ENCODE results near the gene CYP27B1.
"Not testable (repeated sequence)": the region's sequence is repeated elsewhere in the genome, so short reads cannot be mapped to it uniquely, and the experiment has no call there.

Gene CYP27B1

DNA sequence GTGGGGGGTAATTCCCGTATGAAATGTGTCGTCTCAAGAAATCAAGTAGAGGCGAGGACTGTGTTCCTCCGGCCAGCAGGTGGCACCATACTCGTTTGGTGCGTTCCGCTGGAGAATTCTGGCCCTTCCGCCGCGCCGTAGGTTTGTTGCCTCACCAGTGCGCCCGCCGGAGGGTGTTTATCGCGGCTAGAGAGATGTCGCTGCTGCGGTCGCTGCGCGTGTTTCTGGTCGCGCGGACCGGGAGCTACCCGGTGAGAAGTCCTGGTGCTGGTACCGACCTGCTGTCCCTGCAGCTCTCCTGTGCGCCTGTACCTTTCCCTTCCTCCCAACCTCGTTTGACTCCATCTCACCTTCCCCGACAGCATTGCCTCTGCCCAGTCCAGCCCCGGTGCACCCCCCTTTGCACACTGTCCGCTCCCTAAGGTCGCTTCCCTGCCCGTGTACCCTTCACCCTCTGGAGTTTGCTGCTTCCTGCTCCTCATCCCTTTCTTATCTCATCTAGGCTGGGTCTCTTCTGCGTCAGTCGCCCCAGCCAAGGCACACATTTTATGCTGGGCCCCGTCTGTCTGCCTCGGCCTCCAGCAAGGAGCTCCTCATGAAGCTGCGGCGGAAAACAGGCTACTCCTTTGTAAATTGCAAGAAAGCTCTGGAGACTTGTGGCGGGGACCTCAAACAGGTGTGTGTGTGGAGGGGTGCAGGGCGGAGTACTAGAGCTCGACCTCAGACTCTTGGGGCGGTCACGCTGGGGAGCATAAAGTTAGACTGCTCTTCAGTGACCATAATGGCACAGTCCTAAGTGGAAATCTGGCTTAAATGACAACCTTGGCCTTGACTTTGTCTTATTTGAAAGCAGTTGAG, 16.0 kb upstream of the CYP27B1 start, which contains the start of gene TSFM:
TSS of gene TSFM (plus strand) at position 180 of the 858 bp plus-strand sequence. CDS start at position 195, 15 bp downstream.
- peak; percentile 99 for DNase-seq

GRCh38 chr12:57782243-57782607, 15.3 kb upstream of the CYP27B1 start:
- no peak for DNase-seq

DNA sequence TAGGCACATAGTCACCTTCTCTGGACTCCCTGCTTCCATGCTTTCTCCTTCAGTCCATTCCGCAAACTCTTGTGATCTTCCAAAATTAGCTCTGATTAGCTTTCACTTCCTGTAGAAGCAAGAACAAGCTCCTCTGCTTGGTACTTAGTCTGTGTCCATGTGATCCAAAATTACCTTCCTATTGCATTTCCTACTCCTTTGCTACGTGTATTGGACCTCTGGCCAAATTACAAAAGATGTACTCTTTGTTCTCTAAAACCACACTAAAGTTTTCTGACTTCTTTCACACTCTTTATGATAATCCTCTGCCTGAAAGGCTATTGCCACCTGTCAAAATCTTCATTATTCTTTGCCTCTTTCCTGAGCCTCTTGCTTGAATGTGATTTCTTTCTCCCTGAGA, 14.9 kb upstream of the CYP27B1 start:
- no peak for DNase-seq

- no peak for DNase-seq
These were observed 14.4 kb upstream of the CYP27B1 start for GRCh38 chr12:57781244-57781643.

GRCh38 chr12:57780284-57780897, 13.5 kb upstream of the CYP27B1 start:
- no peak for DNase-seq

DNA sequence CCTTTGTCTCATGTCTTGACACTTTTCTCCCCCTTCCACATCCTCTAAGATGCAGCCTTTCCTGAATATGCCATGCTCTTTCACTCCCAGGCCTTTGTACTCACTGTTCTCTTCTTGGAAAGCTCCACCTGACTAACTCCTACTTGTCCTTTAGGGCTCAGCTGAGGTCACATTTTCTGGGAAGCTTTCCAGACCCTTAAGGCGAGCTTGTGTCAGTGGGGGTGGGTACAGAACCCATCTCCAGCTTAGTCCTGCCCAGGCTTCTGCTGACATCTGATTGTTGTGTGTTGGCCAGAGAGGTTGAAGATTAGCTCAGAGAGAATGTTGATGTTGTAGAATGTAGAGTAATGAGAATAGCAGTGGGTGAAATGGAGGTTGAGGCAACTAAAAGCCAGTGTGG, 12.9 kb upstream of the CYP27B1 start:
- no peak for DNase-seq

DNA sequence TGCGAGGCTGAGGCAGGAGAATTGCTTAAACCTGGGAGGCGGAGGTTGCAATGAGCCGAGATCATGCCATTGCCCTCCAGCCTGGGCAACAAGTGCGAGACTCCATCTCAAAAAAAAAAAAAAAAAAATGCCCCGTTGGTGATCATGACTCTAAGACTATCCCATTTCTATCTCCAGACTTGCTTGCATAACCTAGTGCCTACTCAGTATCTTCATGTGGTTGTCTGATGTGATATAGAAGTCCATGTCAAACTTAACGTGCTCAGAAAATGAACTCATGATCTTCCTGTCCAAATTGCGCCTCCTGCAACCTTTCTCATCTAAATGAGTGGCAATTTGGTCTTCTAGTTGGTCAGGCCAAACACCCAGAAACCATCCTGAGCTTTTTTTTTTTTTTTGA, 11.0 kb upstream of the CYP27B1 start:
- no peak for DNase-seq

GRCh38 chr12:57777367-57777766, 10.5 kb upstream of the CYP27B1 start:
- no peak for DNase-seq

- no peak for DNase-seq
These were observed 9.3 kb upstream of the CYP27B1 start for GRCh38 chr12:57776247-57776587.

DNA sequence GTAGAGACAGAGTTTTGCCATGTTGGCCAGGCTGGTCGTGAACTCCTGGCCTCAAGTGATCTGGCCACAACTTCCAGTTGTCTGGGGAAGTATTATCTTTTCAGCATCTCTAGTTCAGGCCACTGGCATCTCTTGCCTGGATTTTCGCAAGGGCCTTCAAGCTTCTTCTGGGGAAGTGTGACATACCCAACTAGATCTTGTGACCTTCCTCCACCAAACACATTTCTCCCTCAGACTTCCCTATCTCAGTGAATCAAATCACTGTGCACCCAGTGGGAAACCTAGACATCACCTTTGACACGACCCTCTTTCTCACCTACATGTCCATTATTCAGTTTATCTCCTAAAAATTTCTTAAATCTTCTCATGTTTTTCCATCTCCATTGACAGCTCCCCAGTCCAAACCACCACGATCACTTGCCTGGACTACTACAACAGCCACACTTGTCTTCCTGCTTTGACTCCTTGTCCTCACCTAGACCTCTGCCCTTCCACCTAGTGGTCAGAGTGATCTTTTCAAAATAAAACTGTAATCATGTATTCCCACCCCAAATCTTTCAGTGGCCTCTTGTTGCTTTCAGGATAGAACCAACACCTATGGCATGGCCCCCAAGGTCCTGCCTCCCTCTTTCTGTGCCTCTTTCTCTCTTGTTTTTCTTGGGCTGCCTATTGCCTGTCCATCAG, 8.8 kb upstream of the CYP27B1 start:
- DNase-seq: no peak

GRCh38 chr12:57775044-57775443, 8.2 kb upstream of the CYP27B1 start:
- no peak for DNase-seq

- DNase-seq: not testable (repeated sequence)
These were observed 7.8 kb upstream of the CYP27B1 start for GRCh38 chr12:57774634-57775033.

DNA sequence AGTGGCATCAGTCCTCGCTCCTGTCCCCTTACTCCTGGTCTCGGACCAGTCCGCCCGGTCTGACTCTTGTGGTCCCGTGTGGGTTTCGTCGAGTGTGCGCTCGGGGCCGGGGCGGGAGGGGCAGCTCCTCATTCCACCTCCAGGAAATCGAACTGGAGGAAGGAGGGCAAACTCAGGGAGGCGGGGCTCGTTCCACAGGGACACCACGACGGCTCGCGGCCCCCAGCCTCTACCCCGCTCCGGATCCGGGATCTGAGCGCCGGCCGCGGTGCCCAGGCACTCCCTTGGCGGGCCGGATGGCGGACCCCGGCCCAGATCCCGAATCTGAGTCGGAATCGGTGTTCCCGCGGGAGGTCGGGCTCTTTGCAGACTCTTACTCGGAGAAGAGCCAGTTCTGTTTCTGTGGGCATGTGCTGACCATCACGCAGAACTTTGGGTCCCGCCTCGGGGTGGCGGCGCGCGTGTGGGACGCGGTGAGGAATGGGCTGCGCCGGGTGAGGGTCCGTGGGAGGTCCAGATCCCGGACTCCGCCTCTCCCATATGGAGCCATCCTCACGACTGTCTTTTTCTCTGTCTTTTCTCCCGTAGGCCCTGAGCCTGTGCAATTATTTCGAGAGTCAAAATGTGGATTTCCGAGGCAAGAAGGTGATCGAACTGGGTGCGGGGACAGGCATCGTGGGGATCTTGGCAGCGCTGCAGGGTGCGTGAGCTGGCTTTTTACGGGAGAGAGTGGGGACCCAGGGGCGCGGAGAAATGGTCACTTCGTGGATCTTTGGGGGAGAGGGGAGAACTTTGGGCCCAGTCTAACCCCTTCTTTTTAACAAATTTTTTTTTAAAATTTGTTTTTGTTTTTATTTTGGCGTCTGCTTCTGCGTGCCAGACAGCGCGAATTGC, 5.8 kb upstream of the CYP27B1 start, which contains the start of gene EEF1AKMT3:
TSS of gene EEF1AKMT3 (plus strand) at position 186 of the 894 bp plus-strand sequence. CDS start at position 297, 111 bp downstream.
- no peak for DNase-seq

DNA sequence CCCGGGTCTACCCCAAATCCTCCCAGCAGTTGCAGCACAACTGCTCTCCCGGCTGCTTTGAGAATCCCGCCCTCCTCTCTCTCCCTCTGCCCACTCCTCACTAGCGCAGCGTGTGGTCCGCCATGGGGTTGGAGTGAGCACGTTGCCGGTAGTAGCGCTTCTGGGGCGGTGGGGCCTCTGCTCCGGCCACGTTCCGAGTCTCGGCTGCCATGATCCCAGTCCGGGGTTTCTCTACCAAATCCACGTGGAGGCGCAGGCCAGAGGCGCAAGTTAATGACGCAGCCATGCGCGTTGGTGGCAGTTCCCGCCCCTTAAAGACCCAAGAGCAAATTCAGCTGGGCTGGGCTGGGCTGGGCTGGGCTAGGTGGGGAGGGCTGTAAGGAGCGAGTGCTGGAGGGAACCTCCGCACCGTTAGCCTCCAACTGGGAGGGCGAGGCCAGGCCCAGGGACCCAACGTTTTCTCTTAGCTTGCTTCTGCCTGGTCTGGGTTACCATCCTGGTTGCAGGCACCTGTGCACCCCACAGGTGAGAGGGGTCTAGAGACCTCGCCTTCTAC, 5.1 kb upstream of the CYP27B1 start, which contains the start of gene METTL1:
TSS of gene METTL1 (minus strand) at position 233 of the 556 bp plus-strand sequence. CDS start at position 211, 22 bp downstream.
- DNase-seq: peak; percentile 95

DNA sequence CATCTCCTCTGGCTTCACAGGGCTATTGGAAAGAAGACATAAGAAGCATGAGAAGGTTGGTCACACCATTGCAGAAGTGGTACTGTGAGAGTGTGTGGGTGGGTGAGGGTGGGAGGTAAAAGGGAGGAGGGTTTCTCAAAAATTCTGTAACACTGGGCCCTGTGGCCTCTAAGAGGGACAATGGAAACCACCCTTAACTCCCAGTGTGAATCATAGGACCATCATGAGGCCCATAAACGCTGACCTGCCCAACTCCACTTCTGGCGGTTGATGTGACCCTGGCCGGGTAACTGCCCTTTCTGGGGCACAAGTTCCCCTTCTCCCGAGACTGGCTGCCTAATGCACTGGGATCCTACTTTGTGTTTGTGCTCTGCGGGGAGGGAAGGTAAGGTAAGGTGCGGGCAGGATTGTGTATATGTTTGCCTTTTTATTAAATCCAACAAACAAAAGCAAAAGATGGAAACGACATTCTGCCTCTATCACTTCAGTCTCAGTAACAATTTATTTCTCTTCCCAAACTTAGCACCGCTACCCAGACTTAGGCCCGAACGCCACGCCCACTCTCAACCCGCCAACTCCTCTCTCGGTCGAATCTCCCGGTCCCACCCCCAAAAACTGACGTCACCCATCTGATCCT, 4.5 kb upstream of the CYP27B1 start:
- peak; percentile 94 for DNase-seq

DNA sequence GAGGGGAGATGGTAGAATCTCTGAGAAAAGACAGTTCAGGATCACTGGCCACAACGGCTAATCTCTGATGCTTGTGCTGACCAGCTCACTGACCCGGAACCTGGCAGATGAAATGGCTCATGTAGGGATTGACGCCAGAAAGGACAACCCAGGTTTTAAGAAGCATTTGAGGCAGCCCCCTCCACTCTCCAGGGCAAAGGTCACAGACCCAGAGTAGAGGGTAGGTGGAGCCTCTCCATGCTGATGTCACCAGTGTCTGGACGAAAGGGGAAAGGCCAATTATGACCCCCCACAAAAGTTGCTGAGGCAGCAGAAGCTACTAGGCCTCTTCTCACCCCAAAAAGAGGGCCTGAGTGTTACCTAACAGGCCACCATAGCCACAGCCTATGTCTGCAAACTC, 3.9 kb upstream of the CYP27B1 start:
- no peak for DNase-seq

GRCh38 chr12:57769594-57769993, 2.7 kb upstream of the CYP27B1 start:
- no peak for DNase-seq

- no peak for DNase-seq
These were observed 998 bp upstream of the CYP27B1 start for GRCh38 chr12:57767876-57768275.

- DNase-seq: no peak
These were observed 424 bp upstream of the CYP27B1 start for GRCh38 chr12:57767305-57767698.

DNA sequence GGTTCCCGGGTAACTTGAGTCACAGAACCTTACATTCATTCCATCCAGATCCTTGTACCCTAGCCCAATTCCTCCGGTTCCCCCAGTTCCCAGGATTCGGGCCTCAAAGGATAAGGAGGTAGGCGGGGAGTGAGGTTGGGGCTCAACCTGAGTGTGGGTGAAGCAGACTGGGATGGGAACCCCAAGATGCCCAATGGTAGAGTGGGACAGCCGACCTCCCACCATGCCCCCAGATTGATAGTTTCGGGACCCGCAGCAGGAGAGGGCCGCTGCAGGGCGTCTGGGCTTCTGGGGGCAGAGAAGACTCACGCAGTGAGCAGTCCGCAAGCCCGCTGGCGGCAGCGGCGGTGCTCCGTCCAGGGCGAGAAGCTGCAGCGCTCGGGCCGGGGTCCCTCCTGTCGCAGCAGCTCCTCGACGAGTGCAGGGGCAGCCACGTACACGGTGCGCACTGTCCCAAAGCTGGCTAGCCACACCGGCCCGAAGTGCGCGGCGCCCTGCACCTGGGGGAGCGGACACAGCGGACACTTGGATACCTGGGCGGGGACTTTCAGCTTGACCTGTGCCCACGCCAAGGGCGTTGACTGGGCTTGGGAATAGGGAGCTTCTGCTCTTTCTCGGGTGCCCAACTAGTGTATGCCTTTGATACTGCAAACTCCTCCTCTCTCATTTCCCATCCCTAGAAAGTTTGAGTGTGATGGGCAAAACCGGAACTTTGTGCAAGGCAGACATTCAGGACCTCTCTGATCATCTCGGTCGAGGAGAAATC, 997 bp downstream of the CYP27B1 start:
- DNase-seq: no peak

All from stimulated activated CD8-positive, alpha-beta memory T cell treated with anti-CD3 and anti-CD28 coated beads, Interleukin-4, amount 100 ng/mL, for 48 hours (primary cell).